Lung (tissue), 12 donors: ENCODE results near the gene NUDT9. TPM values are rescaled to one million over a fixed set of nuclear protein-coding genes. Genes with fewer than 3 reads are reported as not detected.

Experiments
- ATAC-seq: fragments of 200-7000 bp; cut with Tn5 transposase; one replicate; pipeline ENCODE4 v1.9.1; 2020; ENCODE audit warnings: moderate number of reproducible peaks; ENCODE audit not compliant: insufficient read depth, low FRiP score
- DNase-seq, 3 donors: peaks; one replicate each; pipeline ENCODE4 v3.0.0-alpha.2; 2013 to 2017
- H3K27ac ChIP-seq, 2 donors: one replicate each; pipeline ENCODE4 v1.5.1; 2013; ENCODE audit warnings: mild to moderate bottlenecking in 2 of 2, moderate library complexity in 2 of 2, control low read depth in 1 of 2, inconsistent platforms in 1 of 2, low read depth in 1 of 2, low read length in 1 of 2
- H3K27me3 ChIP-seq, 3 donors: one replicate each; pipeline ENCODE4 v1.5.1; 2013; ENCODE audit warnings: low read length in 2 of 3; ENCODE audit not compliant: control insufficient read depth in 3 of 3, insufficient read depth in 3 of 3
- H3K36me3 ChIP-seq, 4 donors: one replicate each; pipeline ENCODE4 v1.5.1; 2013; ENCODE audit warnings: low read length in 4 of 4, mild to moderate bottlenecking in 1 of 4, moderate library complexity in 1 of 4; ENCODE audit not compliant: control insufficient read depth in 4 of 4, insufficient read depth in 4 of 4
- H3K4me1 ChIP-seq, 5 donors: one replicate each; pipeline ENCODE4 v1.5.1; 2013; ENCODE audit warnings: low read length in 5 of 5, mild to moderate bottlenecking in 2 of 5, moderate library complexity in 1 of 5; ENCODE audit not compliant: control insufficient read depth in 5 of 5, insufficient read depth in 5 of 5
- H3K4me3 ChIP-seq: one replicate; pipeline ENCODE4 v1.5.1; 2013; ENCODE audit warnings: mild to moderate bottlenecking, control low read depth, moderate library complexity
- H3K9ac ChIP-seq, 2 donors: one replicate each; pipeline ENCODE4 v1.5.1; 2013; ENCODE audit warnings: low read length in 2 of 2, control low read depth in 1 of 2; ENCODE audit not compliant: insufficient read depth in 1 of 2
- H3K9me3 ChIP-seq, 4 donors: one replicate each; pipeline ENCODE4 v1.5.1; 2013; ENCODE audit warnings: low read length in 3 of 4, mild to moderate bottlenecking in 1 of 4, moderate library complexity in 1 of 4; ENCODE audit not compliant: control insufficient read depth in 4 of 4, insufficient read depth in 3 of 4
- WGBS, 2 donors: extraction: QIAGEN DNeasy Blood & Tissue Kit; methylation state at CpG; one replicate each; pipeline ENCODE4 v1.1.7; 2013; 5-methylcytosine and 5-hydroxymethylcytosine counted together
- polyA plus RNA-seq, 2 donors: library from polyadenylated mRNA; stranded (reverse); fragments of 200-250 nt; gene quantifications; one replicate each; pipeline ENCODE4 v1.2.1, GENCODE V29; 2013
- total RNA-seq, 2 donors: library from RNA; depleted of rRNA in 1 of 2; stranded (reverse); fragments of >200 nt in 1 of 2; gene quantifications; one replicate each; pipeline ENCODE4 v1.2.1, GENCODE V29; 2014 to 2021
- TF ChIP-seq, protein P1 (sequence below): IDR thresholded peaks from 2 replicates; pipeline ENCODE4 v1.5.1; 2012; ENCODE audit warnings: mild to moderate bottlenecking; ENCODE audit errors: control extremely low read depth, extremely low read depth
- donor health status: control.
- donor health status: control.
- donor health status: Bipolar disorder and iron deficiency.
- donor health status: healthy.
- donor health status: DM: yes; HTN: yes; CAD: no.

The NUDT9 gene
- total and polyA plus RNA-seq, 4 donors: 20.1 to 72.8 (median 32.6) TPM

DNA sequence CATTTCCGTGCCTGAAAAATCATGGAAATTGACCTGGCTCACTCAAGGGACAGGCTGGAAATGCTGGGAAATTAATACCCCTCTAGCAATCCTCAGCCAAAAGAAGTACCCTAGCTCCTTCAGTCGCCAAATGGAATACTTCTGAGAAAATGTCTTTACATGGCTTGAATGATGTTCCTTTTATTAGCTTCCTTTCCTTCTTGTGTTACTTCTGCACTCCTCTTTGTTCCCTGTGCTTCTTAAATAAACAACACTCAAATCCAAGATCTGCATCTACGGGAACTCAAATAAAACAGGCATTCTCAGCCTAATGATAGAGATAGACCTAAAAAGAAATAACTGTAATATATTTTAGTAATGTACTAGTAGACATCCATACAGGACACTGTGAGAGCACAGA lies 70.7 kb downstream of the NUDT9 start:
- peak overlapping the region in 1 of 2 donors; percentile 33 for H3K27ac ChIP-seq
- peaks cover 0 to 16% (median 7%) of the 10 kb centered on the region in 5 donors for H3K4me1 ChIP-seq
- peaks cover 19 to 61% (median 43%) of the 10 kb centered on the region in 4 donors for H3K36me3 ChIP-seq
- H3K9ac ChIP-seq: no peak overlapping the region
- WGBS, 2 donors: 71 to 76% methylated on average over 3 of the region's 3 CpGs
- TF ChIP-seq, protein P1, sequence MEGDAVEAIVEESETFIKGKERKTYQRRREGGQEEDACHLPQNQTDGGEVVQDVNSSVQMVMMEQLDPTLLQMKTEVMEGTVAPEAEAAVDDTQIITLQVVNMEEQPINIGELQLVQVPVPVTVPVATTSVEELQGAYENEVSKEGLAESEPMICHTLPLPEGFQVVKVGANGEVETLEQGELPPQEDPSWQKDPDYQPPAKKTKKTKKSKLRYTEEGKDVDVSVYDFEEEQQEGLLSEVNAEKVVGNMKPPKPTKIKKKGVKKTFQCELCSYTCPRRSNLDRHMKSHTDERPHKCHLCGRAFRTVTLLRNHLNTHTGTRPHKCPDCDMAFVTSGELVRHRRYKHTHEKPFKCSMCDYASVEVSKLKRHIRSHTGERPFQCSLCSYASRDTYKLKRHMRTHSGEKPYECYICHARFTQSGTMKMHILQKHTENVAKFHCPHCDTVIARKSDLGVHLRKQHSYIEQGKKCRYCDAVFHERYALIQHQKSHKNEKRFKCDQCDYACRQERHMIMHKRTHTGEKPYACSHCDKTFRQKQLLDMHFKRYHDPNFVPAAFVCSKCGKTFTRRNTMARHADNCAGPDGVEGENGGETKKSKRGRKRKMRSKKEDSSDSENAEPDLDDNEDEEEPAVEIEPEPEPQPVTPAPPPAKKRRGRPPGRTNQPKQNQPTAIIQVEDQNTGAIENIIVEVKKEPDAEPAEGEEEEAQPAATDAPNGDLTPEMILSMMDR: no peak
- no peak for DNase-seq
- peaks cover 0 to 10% (median 5%) of the 10 kb centered on the region in 4 donors for H3K9me3 ChIP-seq
- H3K4me3 ChIP-seq: no peak overlapping the region
- no peaks in the 10 kb centered on the region for H3K27me3 ChIP-seq
- no peak for ATAC-seq

DNA sequence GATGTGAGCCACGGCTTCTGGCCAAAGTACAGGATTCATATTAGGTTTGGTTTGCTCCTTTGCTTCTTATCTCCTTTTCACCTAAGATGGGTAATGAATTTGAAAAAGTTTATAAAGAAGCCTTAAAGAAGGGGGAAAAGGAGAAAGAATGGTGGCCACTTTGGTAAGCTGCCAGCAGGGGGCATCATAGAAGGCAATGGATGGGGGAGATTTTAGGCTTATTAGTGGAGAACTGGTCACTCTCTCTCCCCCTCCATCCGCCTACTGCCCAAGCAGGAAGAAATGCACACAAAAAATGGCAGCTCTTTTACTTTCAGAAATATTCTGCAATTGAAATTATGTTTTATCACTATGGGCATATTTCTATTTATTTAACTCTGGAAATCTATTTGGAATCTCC lies 74.8 kb downstream of the NUDT9 start:
- TF ChIP-seq, protein P1: no peak
- no peak for ATAC-seq
- Histone ChIP-seq H3K27me3 (no peaks in the 10 kb centered on the region), H3K9ac (no peak overlapping the region), H3K9me3 (peaks cover 0 to 3% (median 0%) of the 10 kb centered on the region in 4 donors), H3K4me1 (peaks cover under 1 to 24% (median 12%) of the 10 kb centered on the region in 5 donors), H3K27ac (no peak overlapping the region), H3K4me3 (no peak overlapping the region), H3K36me3 (peaks cover 13 to 27% (median 21%) of the 10 kb centered on the region in 4 donors)
- DNase-seq: peak in 1 of 3 donors; percentile 55
- whole genome bisulfite sequencing, 2 donors: 90 to 95% methylated on average over 2 of the region's 2 CpGs

DNA sequence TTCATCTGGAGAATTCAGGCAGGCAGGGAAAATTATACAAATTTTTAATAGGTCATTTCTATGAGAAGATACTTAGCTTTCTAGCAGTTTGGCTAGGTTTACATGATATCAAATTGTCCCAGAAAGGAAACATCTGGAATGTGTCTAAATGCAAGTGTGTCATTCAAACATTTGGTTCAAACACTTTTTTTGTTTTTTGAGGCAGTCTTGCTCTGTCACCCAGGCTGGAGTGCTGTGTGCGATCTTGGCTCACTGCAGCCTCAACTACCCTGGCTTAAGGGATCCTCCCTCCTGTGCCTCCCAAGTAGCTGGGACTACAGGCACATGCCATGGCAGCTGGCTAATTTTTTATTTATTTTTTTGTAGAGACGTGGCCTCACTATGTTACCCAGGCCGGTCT lies 75.2 kb downstream of the NUDT9 start:
- Histone ChIP-seq H3K4me1 (peaks cover 2 to 28% (median 11%) of the 10 kb centered on the region in 5 donors), H3K4me3 (no peak overlapping the region), H3K27me3 (no peaks in the 10 kb centered on the region), H3K9ac (no peak overlapping the region), H3K27ac (peak overlapping the region; percentile 40 to 53), H3K9me3 (peaks cover 0 to 3% (median 0%) of the 10 kb centered on the region in 4 donors), H3K36me3 (peaks cover 13 to 27% (median 20%) of the 10 kb centered on the region in 4 donors)
- DNase-seq (peak; percentile 66 to 89 (median 82)), ATAC-seq (no peak)
- WGBS, 2 donors: 80 to 94% methylated on average over 3 of the region's 3 CpGs
- TF ChIP-seq, protein P1: no peak

DNA sequence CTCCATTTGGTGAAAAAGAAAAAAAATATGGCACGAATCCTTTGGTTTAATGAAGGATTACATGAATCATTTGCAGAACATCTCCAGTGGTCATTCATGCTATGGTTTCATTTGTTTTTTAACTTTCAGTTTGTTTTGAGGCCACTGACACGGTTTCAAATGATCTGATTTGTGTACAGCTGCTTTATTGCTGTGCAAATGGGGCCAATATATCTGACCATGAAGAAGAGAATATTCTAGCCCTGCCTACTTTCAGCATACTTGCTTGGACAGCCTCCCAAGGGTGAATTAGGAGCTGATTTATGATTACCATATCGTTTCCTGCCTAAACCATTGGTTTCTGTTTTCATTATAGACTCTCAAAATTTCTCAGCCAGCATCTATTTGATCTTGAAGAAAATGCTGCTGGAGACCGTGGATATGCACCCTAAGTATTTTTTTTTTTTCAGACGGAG lies 76.1 kb downstream of the NUDT9 start:
- ATAC-seq: no peak
- H3K27ac ChIP-seq: no peak overlapping the region
- peaks cover 10 to 18% (median 14%) of the 10 kb centered on the region in 4 donors for H3K36me3 ChIP-seq
- H3K4me3 ChIP-seq: no peak overlapping the region
- 37 to 42% methylated on average over 5 of the region's 5 CpGs for WGBS, 2 donors
- TF ChIP-seq, protein P1: no peak
- no peaks in the 10 kb centered on the region for H3K27me3 ChIP-seq
- peaks cover 0 to 2% (median 0%) of the 10 kb centered on the region in 4 donors for H3K9me3 ChIP-seq
- H3K4me1 ChIP-seq: peaks cover 2 to 35% (median 9%) of the 10 kb centered on the region in 5 donors
- peak in 2 of 3 donors; percentile 78 to 87 for DNase-seq
- peak overlapping the region in 1 of 2 donors; percentile 51 for H3K9ac ChIP-seq
